ENCODE measurements around the gene TDP2.
"Not testable (repeated sequence)": the region's sequence is repeated elsewhere in the genome, so short reads cannot be mapped to it uniquely, and the experiment has no call there.

The TDP2 gene

DNA sequence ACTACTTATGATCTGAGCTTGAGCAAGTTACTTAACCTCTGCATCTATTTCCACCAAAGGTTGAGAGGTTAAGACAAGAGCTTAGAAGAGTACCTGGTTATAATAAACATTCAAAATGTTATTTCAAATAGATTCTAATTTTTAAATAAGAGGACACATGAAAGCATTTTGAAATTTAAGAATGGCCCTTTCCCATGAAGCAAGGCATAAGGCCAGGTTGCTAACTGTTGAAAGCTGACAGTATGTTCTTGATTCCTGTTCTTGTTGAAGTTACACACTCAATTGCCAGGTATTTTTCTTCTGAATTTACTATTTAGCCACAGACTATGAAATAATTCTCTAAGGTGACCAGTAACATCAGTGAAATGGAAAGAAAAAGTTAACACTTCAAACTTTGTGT is 37.8 kb upstream of the TDP2 start:
- TF ChIP-seq, protein P1, sequence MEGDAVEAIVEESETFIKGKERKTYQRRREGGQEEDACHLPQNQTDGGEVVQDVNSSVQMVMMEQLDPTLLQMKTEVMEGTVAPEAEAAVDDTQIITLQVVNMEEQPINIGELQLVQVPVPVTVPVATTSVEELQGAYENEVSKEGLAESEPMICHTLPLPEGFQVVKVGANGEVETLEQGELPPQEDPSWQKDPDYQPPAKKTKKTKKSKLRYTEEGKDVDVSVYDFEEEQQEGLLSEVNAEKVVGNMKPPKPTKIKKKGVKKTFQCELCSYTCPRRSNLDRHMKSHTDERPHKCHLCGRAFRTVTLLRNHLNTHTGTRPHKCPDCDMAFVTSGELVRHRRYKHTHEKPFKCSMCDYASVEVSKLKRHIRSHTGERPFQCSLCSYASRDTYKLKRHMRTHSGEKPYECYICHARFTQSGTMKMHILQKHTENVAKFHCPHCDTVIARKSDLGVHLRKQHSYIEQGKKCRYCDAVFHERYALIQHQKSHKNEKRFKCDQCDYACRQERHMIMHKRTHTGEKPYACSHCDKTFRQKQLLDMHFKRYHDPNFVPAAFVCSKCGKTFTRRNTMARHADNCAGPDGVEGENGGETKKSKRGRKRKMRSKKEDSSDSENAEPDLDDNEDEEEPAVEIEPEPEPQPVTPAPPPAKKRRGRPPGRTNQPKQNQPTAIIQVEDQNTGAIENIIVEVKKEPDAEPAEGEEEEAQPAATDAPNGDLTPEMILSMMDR (IDR thresholded peaks at IDR 0.05): no peak
- Histone ChIP-seq H3K27ac (no peak overlapping the region), H3K4me3 (no peak overlapping the region), H3K27me3 (no peaks in the 10 kb centered on the region), H3K4me1 (peaks cover 0 to 10% (median under 1%) of the 10 kb centered on the region in 4 donors), H3K9me3 (no peaks in the 10 kb centered on the region), H3K36me3 (peaks cover 57 to 86% (median 74%) of the 10 kb centered on the region in 3 donors)
- intact Hi-C loops (cut with DNase I; ENCODE audit: low total_unique reads): loop anchor here (2.0 kb wide), 1 partner anchor 64 kb away; no protein-coding TSS in a partner anchor
- DNase-seq: no peak

DNA sequence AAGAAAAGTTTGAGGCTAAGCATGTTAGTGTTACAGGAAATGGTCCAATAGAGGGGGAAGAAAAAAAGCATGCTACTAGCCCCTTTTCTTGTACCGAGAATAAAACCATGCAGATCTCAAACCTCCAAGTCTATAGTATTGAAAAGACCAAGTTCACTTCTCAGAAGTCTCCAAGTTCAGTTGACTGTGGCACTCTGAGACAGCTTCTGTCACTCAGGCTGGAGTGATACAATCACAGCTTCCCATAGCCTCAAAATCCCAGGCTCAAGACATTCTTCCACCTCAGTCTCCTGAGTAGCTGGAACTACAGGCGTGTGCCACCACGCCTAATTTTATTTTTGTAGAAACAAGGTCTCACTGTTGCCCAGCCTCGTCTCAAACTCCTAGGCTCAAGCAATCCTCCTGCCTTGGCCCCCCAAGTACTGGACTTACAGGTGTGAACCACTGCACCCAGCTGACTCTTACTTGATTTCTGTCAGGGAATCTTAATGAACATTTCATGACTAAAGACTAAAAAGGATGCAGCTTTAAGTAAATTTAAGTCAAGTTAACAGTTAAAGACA is 36.1 kb upstream of the TDP2 start:
- intact Hi-C loops (cut with DNase I; ENCODE audit: low total_unique reads): no loop called here
- H3K27me3 ChIP-seq: no peaks in the 10 kb centered on the region
- H3K9me3 ChIP-seq: no peaks in the 10 kb centered on the region
- no peak for DNase-seq
- TF ChIP-seq, protein P1 (IDR thresholded peaks at IDR 0.05): no peak
- H3K4me1 ChIP-seq: peaks cover 0 to 10% (median 2%) of the 10 kb centered on the region in 4 donors
- no peak overlapping the region for H3K4me3 ChIP-seq
- H3K36me3 ChIP-seq: peaks cover 42 to 70% (median 58%) of the 10 kb centered on the region in 3 donors
- no peak overlapping the region for H3K27ac ChIP-seq

DNA sequence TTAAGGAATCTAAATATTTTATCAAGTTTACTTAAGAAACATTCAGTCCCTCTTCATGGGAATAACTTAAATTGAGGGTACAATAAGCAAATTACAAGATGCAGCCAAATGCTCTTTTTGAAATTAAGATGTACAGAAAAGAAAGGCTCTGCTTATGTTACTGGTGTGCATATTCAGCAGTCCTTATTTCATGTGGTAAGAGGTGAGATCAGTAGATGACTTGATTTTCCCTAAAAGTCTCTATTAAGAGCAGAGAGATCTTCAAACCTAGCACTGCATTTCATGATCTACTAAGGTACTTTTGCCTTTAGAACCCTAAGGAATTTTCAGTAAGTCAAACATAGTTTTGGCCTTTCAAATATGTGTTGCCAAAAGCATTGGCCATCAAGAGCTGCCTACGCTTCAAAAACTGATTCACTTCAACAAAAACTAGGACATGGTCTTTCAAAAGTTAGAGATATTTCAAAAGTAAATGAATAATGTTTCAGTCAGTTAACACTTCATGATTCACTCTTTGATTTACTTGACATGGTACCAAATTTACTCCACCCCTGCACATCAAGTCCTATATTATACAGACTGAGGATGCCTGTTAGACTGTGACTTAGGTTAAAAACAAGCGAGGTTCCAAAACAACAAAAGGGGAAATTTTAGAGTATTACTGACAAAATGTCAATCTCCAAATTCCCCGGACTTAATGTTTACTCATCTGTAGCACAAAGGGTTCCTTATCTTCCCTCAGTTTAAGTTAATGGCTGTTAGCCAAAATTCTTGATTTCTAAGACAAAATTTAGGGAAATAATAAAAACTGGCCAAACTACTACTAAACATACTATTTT is 33.0 kb upstream of the TDP2 start:
- Histone ChIP-seq H3K27ac (peak overlapping the region in 1 of 2 donors; percentile 17), H3K36me3 (peaks cover 12 to 39% (median 28%) of the 10 kb centered on the region in 3 donors)
- intact Hi-C loops (cut with DNase I; ENCODE audit: low total_unique reads): loop anchor here (2.0 kb wide), 1 partner anchor 117 kb away; no protein-coding TSS in a partner anchor

DNA sequence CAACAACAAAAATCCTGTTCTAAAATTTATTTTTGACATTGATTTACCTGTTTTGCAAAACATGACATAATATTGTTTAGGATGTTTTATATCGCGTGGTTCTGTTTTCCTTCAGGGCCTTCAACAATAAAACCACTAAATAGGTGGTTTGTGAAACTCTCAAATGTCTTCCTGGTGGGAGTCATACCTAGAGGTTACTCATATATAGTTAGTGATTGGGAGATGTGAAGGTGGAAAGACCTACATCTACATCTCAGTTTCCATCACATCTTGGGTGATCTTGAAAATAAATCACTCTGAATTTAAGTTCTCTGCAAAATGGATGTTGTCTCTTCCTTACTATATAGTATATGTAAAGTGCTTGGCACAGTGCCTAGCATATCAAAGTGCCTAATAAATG is 29.4 kb upstream of the TDP2 start:
- H3K9me3 ChIP-seq: no peaks in the 10 kb centered on the region
- TF ChIP-seq, protein P1 (IDR thresholded peaks at IDR 0.05): no peak
- H3K27ac ChIP-seq: no peak overlapping the region
- intact Hi-C loops (cut with DNase I; ENCODE audit: low total_unique reads): no loop called here
- H3K4me3 ChIP-seq: no peak overlapping the region
- H3K36me3 ChIP-seq: peaks cover 0 to 5% (median 0%) of the 10 kb centered on the region in 3 donors
- H3K27me3 ChIP-seq: no peaks in the 10 kb centered on the region
- DNase-seq: no peak
- H3K4me1 ChIP-seq: peaks cover 0 to 10% (median 2%) of the 10 kb centered on the region in 4 donors

More for the DNA sequence above, 33.0 kb upstream of the TDP2 start:
- TF ChIP-seq, protein P1 (IDR thresholded peaks at IDR 0.05): no peak
- Histone ChIP-seq H3K4me3 (no peak overlapping the region), H3K4me1 (peaks cover 0 to 10% (median 2%) of the 10 kb centered on the region in 4 donors), H3K9me3 (no peaks in the 10 kb centered on the region), H3K27me3 (no peaks in the 10 kb centered on the region)
- DNase-seq: no peak

DNA sequence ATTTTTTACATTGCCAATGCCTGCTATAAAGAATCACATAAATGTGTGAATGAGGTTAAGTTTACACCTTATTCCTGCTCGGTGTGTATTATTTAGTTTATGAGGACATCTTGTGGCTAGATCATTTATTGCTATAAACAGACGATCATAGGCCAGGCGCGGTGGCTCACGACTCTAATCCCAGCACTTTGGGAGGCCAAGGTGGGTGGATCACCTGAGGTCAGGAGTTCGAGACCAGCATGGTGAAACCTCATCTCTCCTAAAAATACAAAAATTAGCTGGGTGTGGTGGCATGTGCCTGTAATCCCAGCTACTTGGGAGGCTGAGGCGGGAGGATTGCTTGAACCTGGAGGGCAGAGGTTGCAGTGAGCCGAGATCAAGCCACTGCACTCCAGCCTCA is 28.9 kb upstream of the TDP2 start:
- H3K27me3 ChIP-seq; H3K36me3 ChIP-seq; intact Hi-C loops (cut with DNase I; ENCODE audit: low total_unique reads); H3K4me3 ChIP-seq; H3K27ac ChIP-seq; H3K9me3 ChIP-seq; DNase-seq: not testable (repeated sequence)
- TF ChIP-seq, protein P1 (IDR thresholded peaks at IDR 0.05): peak; percentile 43 to 55
- peaks cover 0 to 10% (median 2%) of the 10 kb centered on the region in 4 donors for H3K4me1 ChIP-seq
